Memory B cell (primary cell): ENCODE measurements around the gene NLK.
A peak's percentile ranks its signal among the peaks of the same experiment; 100 is the strongest.
"Not testable (repeated sequence)": the region's sequence is repeated elsewhere in the genome, so short reads cannot be mapped to it uniquely, and the experiment has no call there.

Experiments used
- ATAC-seq: fragments of 150-1000 bp; cut with Tn5 transposase; 2 replicates; pipeline ENCODE4 v1.10.0; 2021; ENCODE audit warnings: low read depth, mild to moderate bottlenecking, moderate library complexity
- DNase-seq, 2 donors: peaks; one replicate each; pipeline ENCODE4 v3.0.0; 2022; ENCODE audit warnings: low spot score in 2 of 2
- H3K27ac Mint-ChIP-seq: one replicate; pipeline ENCODE4 v1.8.0; 2022; ENCODE audit warnings: mild to moderate bottlenecking, moderate library complexity, mixed read lengths
- H3K27me3 Mint-ChIP-seq: one replicate; pipeline ENCODE4 v1.8.0; 2022; ENCODE audit warnings: mixed read lengths
- H3K36me3 Mint-ChIP-seq: one replicate; pipeline ENCODE4 v1.8.0; 2022; ENCODE audit warnings: mild to moderate bottlenecking, mixed read lengths
- H3K4me1 Mint-ChIP-seq: one replicate; pipeline ENCODE4 v1.8.0; 2022; ENCODE audit warnings: mixed read lengths
- H3K4me3 Mint-ChIP-seq: one replicate; pipeline ENCODE4 v1.8.0; 2022; ENCODE audit warnings: mild to moderate bottlenecking, moderate library complexity, mixed read lengths
- H3K9me3 Mint-ChIP-seq: one replicate; pipeline ENCODE4 v1.8.0; 2022; ENCODE audit warnings: mixed read lengths

NLK gene

DNA sequence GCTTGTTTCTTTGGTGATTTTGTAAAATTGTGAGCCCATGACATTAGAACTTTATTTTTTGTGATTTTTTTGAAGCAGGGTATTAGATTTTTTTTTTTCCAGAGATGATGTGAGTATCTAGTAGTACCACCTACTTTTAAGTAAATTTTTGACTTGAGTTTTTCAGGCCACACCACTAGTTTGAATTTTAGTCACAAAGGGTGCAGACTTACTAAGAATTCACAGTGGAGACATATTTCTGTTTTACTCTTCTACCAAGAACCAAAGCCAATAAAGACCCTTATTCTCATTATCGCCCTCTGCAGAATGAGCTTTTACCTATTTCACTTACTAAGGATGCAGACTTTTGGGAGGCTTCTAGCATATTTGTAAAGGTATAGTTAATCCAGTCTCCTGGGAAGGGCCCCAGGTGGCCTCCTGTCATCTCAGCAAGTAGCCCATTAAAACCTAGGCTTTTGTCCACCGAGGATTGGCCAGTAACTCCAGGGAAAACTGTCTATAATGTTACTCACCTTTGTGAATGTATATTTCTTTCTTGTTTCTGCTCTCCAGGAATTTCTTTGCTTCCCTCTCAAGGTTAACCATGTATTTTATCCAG lies 30.6 kb downstream of the NLK start:
- no peak for DNase-seq
- Mint-ChIP-seq H3K36me3 (peaks cover 18% of the 10 kb centered on the region), H3K4me3 (no peak overlapping the region), H3K27ac (no peak overlapping the region), H3K4me1 (peaks cover 32% of the 10 kb centered on the region), H3K27me3 (no peaks in the 10 kb centered on the region), H3K9me3 (peaks cover 7% of the 10 kb centered on the region)
- ATAC-seq = no peak

DNA sequence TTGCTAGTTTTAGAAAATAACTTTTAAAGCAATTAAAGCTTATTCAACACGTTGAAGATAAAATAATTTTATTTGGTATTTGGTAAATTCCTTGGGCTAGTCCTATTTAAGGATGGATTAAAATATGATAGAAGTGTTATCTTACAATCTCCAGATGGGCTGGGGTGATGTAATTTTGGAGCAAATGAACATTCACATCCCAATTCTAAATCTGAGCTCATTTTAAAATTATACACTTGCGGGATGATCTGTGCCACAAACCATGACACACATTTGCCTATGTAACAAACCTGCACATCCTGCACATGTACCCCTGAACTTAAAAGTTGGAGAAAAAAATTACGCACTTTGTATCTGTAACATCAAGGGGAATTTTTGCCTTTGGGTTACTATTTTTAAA lies 31.5 kb downstream of the NLK start:
- peaks cover 39% of the 10 kb centered on the region for H3K4me1 Mint-ChIP-seq
- ATAC-seq (peak; percentile 37), DNase-seq (no peak)
- peaks cover 8% of the 10 kb centered on the region for H3K9me3 Mint-ChIP-seq
- H3K4me3 Mint-ChIP-seq = no peak overlapping the region
- peaks cover 22% of the 10 kb centered on the region for H3K36me3 Mint-ChIP-seq
- no peak overlapping the region for H3K27ac Mint-ChIP-seq
- H3K27me3 Mint-ChIP-seq = no peaks in the 10 kb centered on the region

DNA sequence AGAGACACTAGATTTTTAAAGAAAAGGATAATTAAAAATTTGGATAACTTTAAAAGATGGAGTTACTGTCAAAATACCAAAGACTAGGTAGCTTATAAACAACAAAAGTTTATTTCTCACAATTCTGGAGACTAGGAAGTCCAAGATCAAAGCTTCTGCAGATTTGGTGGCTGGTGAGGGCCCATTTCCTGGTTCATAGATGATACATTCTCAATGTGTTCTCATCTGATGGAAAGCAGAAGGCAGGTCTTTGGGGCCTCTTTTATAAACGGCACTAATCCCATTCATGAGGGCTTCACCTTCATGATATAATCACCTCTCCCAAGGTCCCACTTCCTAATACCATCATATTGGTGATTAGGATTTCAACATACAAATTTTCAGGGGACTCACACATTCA lies 33.7 kb downstream of the NLK start:
- H3K36me3 Mint-ChIP-seq = peaks cover 28% of the 10 kb centered on the region
- H3K27me3 Mint-ChIP-seq = no peaks in the 10 kb centered on the region
- ATAC-seq (no peak), DNase-seq (no peak)
- no peak overlapping the region for H3K27ac Mint-ChIP-seq
- no peak overlapping the region for H3K4me3 Mint-ChIP-seq
- peaks cover 8% of the 10 kb centered on the region for H3K9me3 Mint-ChIP-seq
- H3K4me1 Mint-ChIP-seq = peaks cover 53% of the 10 kb centered on the region

DNA sequence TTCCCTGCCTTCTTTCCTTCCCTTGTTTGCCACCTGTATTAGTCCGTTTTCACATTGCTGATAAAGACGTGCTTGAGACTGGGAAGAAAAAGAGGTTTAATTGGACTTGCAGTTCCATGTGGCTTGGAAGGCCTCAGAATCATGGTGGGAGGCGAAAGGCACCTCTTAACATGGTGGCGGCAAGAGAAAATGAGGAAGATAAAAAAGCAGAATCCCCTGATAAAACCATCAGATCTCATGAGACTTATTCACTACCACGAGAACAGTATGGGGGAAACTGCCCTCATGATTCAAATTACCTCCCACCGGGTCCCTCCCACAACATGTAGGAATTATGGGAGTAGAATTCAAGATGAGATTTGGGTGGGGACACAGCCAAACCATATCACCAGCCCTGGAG lies 34.7 kb downstream of the NLK start:
- DNase-seq, H3K27ac Mint-ChIP-seq, H3K9me3 Mint-ChIP-seq, ATAC-seq, H3K27me3 Mint-ChIP-seq, H3K4me3 Mint-ChIP-seq: not testable (repeated sequence)
- H3K36me3 Mint-ChIP-seq = peaks cover 22% of the 10 kb centered on the region
- peaks cover 50% of the 10 kb centered on the region for H3K4me1 Mint-ChIP-seq

DNA sequence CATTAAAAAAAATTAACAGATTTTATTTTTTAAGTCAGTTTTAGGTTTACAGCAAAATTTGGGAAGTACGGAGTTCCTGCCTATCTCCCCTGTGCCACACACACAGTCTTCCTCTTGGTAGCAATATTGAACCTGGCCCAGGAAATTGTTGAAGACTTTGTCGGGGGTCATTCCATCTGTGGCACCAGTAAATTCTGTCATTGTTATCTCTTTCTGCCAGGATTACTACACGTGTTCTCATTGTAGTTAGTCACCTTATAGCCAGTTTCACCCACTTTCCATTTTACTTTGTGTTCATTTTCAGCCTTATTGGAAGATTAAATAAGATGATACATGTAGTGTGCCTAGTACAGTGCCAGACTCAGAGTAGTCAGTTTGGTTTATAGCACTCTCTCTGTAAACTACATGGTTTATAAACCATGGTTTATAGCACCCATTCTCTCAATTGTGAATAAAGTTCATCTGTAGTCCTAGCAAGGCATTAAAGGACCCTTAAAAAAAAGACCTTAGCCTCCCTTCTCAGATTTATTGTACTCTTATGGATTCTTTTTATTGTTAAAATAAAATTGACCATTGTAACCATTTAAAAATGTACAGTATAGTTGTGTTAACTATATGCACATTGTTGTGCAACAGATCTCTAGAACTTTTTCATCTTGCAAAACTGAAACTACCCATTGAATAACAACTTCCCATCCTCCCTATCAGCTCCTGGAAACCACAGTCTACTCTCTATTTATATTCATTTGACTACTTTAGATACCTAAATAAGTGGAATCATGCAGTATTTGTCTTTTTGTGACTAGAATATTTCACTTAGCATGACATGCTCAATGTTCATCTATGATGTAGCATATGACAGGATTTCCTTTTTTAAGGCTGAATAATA lies 36.1 kb downstream of the NLK start:
- H3K4me3 Mint-ChIP-seq = no peak overlapping the region

DNA sequence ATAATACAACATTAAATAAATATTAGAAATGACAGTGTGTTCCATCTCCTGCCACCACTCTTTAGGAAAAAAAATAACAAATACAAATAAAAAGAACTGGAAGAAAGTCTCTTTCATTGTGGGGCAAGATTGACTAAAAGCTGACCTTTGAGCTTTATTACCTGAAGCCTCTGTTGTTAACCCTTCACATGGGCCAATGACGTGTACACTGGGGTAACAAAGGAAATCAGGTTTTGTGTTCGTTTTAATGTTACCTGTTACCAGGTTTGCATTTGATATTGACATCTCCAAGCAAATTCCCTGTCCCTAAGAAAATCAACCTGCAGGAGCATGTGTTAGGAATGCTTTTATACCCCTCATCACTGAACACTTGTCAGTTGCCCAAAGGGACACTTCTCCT lies 39.0 kb downstream of the NLK start:
- Mint-ChIP-seq H3K4me1 (peaks cover 32% of the 10 kb centered on the region), H3K36me3 (peaks cover 20% of the 10 kb centered on the region), H3K9me3 (peaks cover 3% of the 10 kb centered on the region), H3K27me3 (no peaks in the 10 kb centered on the region), H3K4me3 (no peak overlapping the region), H3K27ac (no peak overlapping the region)
- DNase-seq (no peak), ATAC-seq (no peak)

More for the DNA sequence above, 36.1 kb downstream of the NLK start:
- Mint-ChIP-seq H3K4me1 (peaks cover 39% of the 10 kb centered on the region), H3K9me3 (peaks cover 3% of the 10 kb centered on the region), H3K27ac (peak overlapping the region; percentile 2), H3K36me3 (peaks cover 20% of the 10 kb centered on the region), H3K27me3 (no peaks in the 10 kb centered on the region)
- ATAC-seq (no peak), DNase-seq (no peak)

DNA sequence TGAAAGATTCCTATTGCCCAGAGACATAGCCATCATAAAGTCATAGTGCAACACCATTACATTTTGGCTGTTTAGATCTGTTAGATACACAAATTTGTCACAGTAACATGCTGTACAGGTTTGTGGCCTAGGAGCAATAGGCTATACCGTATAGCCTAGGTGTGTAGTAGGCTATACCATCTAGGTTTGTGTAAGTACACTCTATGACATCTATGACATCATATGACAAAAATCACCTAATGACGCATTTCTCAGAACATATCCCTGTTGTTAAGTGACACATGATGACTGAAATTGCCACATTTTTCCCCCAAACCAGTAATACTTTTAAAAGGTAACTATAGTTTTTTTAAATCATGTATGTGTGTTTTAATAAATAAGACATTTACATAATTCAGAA lies 43.3 kb downstream of the NLK start:
- Mint-ChIP-seq H3K4me1 (peaks cover 18% of the 10 kb centered on the region), H3K4me3 (no peak overlapping the region)

DNA sequence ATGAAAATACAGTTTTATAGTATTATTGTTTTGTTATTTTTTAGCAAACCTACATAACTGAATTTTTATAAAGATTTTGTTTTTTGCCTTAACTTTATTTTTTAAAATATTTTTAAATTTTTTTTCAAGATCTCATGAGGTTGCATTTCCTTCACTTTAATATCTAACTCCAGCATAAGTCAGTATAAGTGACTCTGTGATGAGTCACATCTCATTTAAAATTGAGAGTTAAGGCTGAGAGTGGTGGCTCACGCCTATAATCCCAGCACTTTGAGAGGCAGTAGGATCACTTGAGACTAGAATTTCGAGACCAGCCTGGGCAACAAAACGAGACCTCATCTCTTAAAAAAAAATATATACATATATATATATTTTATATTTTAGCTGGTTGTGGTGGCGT lies 44.0 kb downstream of the NLK start:
- Mint-ChIP-seq H3K4me3 (no peak overlapping the region), H3K27me3 (no peaks in the 10 kb centered on the region), H3K4me1 (peaks cover 18% of the 10 kb centered on the region), H3K9me3 (peaks cover 3% of the 10 kb centered on the region), H3K36me3 (peaks cover 6% of the 10 kb centered on the region), H3K27ac (no peak overlapping the region)
- DNase-seq (no peak), ATAC-seq (no peak)

More for the DNA sequence above, 43.3 kb downstream of the NLK start:
- peaks cover 6% of the 10 kb centered on the region for H3K36me3 Mint-ChIP-seq
- ATAC-seq = no peak
- H3K9me3 Mint-ChIP-seq = peaks cover 3% of the 10 kb centered on the region
- H3K27me3 Mint-ChIP-seq = no peaks in the 10 kb centered on the region
- no peak overlapping the region for H3K27ac Mint-ChIP-seq
- DNase-seq = no peak

DNA sequence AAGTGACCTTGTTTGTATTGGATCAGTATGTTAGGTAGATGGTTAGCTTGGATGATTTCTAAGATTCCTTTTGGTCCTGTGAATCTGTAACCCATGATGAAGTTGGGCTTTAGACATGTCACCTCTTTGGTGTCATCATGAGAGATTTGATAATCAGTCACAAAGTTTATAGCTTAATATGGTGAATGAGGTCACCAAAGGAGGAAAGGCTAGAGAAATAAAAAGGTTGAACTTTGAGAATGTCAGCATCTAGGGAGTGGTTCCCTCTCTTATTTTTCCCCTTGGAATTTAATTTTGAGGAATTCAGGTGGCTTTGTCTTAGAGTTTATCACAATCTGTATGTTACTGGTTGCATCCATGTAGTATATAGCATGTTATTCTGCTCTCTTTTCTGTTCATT lies 45.3 kb downstream of the NLK start:
- DNase-seq (no peak), ATAC-seq (no peak)
- H3K4me1 Mint-ChIP-seq = peaks cover 17% of the 10 kb centered on the region
- H3K27me3 Mint-ChIP-seq = no peaks in the 10 kb centered on the region
- peaks cover 3% of the 10 kb centered on the region for H3K9me3 Mint-ChIP-seq
- no peak overlapping the region for H3K4me3 Mint-ChIP-seq
- H3K27ac Mint-ChIP-seq = no peak overlapping the region
- H3K36me3 Mint-ChIP-seq = peaks cover 6% of the 10 kb centered on the region

DNA sequence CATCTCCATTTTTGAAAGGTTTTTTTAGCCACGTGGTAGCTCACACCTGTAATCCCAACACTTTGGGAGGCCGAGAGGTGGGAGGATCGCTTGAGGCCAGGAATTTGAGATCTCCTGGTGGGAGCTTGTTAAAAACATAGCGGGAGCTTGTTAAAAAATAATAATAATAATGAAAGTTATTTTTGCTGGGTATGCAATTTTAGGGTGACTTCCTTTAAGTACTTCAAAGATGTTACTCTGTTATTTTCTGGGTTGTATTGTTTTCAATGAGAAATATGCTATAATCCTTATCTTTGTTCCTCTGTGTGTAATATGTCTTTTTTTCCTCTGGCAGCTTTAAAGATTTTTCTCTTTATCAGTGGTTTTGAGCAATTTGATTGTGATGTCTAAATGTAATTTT lies 48.1 kb downstream of the NLK start:
- ATAC-seq (no peak), DNase-seq (no peak)
- H3K4me1 Mint-ChIP-seq = peaks cover 20% of the 10 kb centered on the region
- H3K9me3 Mint-ChIP-seq = peaks cover 3% of the 10 kb centered on the region
- no peak overlapping the region for H3K27ac Mint-ChIP-seq
- peaks cover 4% of the 10 kb centered on the region for H3K36me3 Mint-ChIP-seq
- no peak overlapping the region for H3K4me3 Mint-ChIP-seq
- H3K27me3 Mint-ChIP-seq = no peaks in the 10 kb centered on the region

DNA sequence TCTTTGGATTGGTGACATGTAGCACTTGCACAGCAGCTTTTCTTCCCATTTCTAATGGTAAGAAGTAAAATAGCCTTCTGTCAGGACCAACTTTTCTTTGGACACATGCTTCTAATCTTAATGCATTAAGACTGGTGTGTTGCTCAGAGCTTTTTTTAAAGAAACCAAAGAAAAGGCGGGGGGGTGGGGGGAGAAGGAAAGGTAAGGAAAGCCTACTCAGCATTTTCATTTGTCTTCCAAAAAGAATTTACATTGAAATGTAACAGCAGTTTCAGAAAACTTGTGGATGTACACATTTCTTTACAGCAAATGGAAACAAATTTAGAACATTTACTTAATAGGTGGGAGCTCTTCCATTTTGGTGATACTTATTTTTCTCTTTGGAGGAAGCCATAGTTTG lies 49.6 kb downstream of the NLK start:
- Mint-ChIP-seq H3K27ac (no peak overlapping the region), H3K4me3 (no peak overlapping the region), H3K27me3 (no peaks in the 10 kb centered on the region), H3K9me3 (peaks cover 3% of the 10 kb centered on the region), H3K4me1 (peaks cover 27% of the 10 kb centered on the region), H3K36me3 (peaks cover 4% of the 10 kb centered on the region)
- ATAC-seq = no peak
- DNase-seq = no peak

DNA sequence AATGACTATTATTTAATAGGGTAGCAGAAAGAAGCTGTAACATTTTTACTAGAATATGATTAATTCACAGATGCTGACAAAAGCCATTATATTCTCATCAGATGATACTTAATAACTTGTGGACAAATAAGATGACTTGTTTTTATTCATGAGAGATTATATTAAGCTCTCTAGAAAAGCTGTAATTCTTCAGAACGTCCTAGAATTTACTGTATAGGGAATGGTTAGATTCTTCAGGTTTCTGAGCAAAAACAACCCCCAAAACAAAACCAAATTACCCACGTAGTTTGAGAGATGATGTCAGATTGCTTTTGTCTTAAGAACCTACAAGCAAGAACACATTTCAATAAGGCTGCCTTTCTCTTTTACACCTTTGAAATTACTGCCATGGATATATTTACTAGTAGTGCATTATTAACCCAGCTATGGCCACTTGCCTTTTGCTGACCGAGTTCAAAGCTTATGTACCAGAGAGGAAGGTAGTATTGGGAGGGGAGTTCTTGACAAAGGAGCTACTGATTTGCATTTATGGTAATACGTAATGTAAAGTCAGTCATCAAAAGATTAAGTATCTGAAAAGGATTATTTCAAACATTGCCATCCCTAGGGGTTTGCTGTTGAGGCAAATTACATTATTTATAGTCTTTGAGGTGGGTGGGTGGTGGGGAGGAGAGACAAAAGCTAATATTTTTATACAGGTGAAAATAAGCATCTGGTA lies 51.7 kb downstream of the NLK start:
- ATAC-seq (no peak), DNase-seq (no peak)
- Mint-ChIP-seq H3K27ac (peak overlapping the region; percentile 85), H3K4me1 (peaks cover 20% of the 10 kb centered on the region), H3K36me3 (peaks cover 2% of the 10 kb centered on the region), H3K27me3 (no peaks in the 10 kb centered on the region), H3K9me3 (peaks cover 1% of the 10 kb centered on the region), H3K4me3 (no peak overlapping the region)

DNA sequence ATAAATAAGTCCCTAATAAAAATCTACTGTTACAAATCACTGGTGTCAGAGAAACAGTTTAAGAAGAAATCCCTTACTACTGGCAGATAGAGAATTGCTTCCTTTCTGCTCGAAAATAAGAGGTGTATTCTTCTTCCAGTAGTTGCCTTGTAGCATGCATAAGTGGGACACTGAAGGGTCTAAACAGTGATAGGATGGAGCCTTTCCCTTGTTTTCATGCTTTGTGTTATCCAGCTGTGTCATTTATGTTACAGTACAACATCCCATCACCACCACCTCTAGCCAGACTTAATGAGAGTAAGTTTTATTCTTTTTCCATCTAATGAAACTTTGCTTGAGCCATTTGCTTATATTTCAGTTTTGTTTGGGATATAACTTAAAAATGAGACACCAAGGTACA lies 54.3 kb downstream of the NLK start:
- Mint-ChIP-seq H3K27ac (peak overlapping the region; percentile 70), H3K27me3 (no peaks in the 10 kb centered on the region), H3K36me3 (peaks cover 5% of the 10 kb centered on the region), H3K9me3 (no peaks in the 10 kb centered on the region), H3K4me3 (no peak overlapping the region), H3K4me1 (peaks cover 19% of the 10 kb centered on the region)
- ATAC-seq = no peak
- DNase-seq = no peak

DNA sequence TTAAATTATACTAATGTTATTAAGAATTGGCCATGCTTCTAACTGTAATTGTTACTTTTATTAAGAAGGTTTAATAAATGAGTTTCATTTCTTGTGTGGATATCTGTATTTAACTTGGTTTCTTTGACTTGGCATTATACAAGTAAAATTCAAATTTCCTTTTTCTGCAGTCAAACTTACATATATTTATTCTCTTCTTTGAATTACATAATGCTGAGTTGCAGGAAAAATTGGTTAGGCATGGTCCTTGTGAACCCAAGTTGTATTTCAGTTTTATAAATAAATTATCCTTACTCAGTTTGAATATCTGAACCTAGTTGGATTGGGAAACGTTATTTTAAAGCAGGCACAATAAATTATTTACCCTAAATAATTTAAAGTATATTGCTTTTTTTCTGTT lies 54.8 kb downstream of the NLK start:
- peaks cover 19% of the 10 kb centered on the region for H3K4me1 Mint-ChIP-seq
- H3K27me3 Mint-ChIP-seq = no peaks in the 10 kb centered on the region
- H3K36me3 Mint-ChIP-seq = peaks cover 5% of the 10 kb centered on the region
- peak overlapping the region; percentile 91 for H3K27ac Mint-ChIP-seq
- DNase-seq = no peak
- no peak for ATAC-seq
- H3K4me3 Mint-ChIP-seq = no peak overlapping the region
- H3K9me3 Mint-ChIP-seq = no peaks in the 10 kb centered on the region
